ENCODE measurements around the gene GCG.

DNA sequence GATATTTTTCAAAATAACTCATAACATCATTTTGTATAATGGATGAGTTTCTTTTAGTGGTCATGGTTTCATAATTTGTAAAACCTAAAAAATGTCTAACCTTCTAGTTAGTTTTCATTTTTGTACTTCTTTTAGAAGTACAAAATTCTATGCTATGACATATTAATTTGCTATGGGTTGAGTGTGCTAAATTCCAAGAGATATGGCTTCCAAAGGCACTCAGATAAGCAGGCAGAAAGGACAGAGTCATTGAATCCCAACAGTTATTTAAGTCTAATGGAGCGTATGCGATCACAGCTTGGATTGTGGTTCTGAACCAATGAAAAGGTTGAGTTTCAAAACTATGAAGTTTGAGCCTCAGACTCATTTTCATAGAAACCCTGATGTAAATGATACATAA lies 37.0 kb downstream of the GCG start:
- TF ChIP-seq, protein P1, sequence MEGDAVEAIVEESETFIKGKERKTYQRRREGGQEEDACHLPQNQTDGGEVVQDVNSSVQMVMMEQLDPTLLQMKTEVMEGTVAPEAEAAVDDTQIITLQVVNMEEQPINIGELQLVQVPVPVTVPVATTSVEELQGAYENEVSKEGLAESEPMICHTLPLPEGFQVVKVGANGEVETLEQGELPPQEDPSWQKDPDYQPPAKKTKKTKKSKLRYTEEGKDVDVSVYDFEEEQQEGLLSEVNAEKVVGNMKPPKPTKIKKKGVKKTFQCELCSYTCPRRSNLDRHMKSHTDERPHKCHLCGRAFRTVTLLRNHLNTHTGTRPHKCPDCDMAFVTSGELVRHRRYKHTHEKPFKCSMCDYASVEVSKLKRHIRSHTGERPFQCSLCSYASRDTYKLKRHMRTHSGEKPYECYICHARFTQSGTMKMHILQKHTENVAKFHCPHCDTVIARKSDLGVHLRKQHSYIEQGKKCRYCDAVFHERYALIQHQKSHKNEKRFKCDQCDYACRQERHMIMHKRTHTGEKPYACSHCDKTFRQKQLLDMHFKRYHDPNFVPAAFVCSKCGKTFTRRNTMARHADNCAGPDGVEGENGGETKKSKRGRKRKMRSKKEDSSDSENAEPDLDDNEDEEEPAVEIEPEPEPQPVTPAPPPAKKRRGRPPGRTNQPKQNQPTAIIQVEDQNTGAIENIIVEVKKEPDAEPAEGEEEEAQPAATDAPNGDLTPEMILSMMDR (IDR thresholded peaks at IDR 0.05; ENCODE audit: extremely low read depth in 1 of 2, insufficient read depth in 1 of 2, low read depth in 1 of 2, low read length in 2 of 2): no peak
- TF ChIP-seq POLR2AphosphoS5 (IDR thresholded peaks at IDR 0.05; ENCODE audit: insufficient read depth, low read depth, low read length) (no peak), EZH2 (IDR thresholded peaks at IDR 0.05; ENCODE audit: borderline replicate concordance, low read depth, low read length, severe bottlenecking) (no peak), POLR2A (IDR thresholded peaks at IDR 0.05; ENCODE audit: low read depth, low read length) (no peak), FOS (IDR thresholded peaks at IDR 0.05; ENCODE audit: borderline replicate concordance, insufficient read depth, low read length) (no peak), GATA2 (IDR thresholded peaks at IDR 0.05; ENCODE audit: insufficient read depth, insufficient read length, low read depth, low read length) (no peak)

Measured in endothelial cell of umbilical vein (primary cell).